LNCAP (cell line): Measurements from ENCODE around the gene GRIK4.

Experiments
- TF ChIP-seq, protein P1 (sequence below): fragments of 450-650 bp; IDR thresholded peaks from 2 replicates; pipeline ENCODE4 v1.5.1; 2017; ENCODE audit warnings: mild to moderate bottlenecking

GRIK4 gene

GRCh38 chr11:120608061-120608460 is 96.5 kb downstream of the GRIK4 start:
- TF ChIP-seq, protein P1, sequence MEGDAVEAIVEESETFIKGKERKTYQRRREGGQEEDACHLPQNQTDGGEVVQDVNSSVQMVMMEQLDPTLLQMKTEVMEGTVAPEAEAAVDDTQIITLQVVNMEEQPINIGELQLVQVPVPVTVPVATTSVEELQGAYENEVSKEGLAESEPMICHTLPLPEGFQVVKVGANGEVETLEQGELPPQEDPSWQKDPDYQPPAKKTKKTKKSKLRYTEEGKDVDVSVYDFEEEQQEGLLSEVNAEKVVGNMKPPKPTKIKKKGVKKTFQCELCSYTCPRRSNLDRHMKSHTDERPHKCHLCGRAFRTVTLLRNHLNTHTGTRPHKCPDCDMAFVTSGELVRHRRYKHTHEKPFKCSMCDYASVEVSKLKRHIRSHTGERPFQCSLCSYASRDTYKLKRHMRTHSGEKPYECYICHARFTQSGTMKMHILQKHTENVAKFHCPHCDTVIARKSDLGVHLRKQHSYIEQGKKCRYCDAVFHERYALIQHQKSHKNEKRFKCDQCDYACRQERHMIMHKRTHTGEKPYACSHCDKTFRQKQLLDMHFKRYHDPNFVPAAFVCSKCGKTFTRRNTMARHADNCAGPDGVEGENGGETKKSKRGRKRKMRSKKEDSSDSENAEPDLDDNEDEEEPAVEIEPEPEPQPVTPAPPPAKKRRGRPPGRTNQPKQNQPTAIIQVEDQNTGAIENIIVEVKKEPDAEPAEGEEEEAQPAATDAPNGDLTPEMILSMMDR = no peak

- TF ChIP-seq, protein P1 = no peak
These were observed 97.2 kb downstream of the GRIK4 start for GRCh38 chr11:120608760-120609211.

GRCh38 chr11:120610111-120610510 is 98.6 kb downstream of the GRIK4 start:
- TF ChIP-seq, protein P1 = no peak

- TF ChIP-seq, protein P1 = no peak
These were observed 100.0 kb downstream of the GRIK4 start for GRCh38 chr11:120611581-120611980.

DNA sequence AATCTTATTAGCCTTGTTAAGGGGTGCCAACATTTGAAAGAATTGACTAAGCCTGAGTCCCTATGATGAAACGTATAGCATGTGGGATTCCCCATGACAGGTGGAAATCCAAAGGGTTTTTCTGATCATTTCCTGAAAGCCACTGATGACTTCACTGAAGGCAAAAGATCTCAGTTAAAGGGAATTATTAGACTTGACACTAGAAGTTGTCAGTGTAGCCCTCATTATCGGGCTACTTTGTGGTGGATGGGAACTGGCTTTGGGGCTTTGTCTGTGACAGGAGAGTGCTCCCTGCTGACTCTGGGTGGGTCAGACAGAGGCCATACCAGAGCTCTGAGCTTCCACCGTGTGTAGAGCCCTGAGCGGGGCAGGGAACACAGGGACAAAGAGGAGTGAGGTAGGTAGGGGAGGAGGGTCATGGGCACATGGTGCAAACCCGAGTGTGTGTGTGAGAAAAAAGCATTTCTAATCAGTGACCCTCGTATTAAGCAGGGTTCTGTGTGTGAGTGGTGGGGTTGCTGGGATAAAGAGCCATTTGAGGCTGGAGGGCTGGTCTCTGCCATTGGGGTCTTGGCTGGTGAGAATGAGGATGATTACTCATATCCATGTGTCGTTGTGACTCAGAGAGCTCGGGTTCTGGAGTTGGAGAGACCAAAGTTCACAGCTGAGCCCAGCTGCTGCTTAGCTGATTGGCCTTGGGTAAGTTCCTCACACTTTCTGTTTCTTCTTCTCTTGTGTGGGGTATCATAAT is 101.1 kb downstream of the GRIK4 start:
- TF ChIP-seq, protein P1 = no peak

GRCh38 chr11:120613264-120614226 is 102.0 kb downstream of the GRIK4 start:
- TF ChIP-seq, protein P1 = no peak

DNA sequence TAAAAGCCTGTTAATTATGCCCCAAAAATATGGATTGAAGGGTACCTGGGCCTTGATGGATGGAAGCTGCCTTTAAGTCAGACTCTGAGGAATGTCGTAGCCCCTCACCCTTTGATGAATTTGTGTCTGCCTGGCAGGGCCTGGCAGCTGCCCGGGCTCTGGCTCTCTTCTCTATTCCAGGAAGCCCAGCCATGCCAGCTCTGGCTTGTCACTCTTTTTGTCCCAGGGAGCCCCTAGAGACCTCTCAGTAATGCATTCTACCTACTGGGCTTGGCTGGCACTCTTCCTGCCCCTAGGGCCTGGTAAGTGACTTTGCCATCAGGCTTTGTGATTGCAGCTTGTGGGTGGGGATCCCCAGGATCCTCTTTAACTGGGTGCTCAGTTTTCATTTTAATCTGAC is 103.8 kb downstream of the GRIK4 start:
- TF ChIP-seq, protein P1 = no peak
